ENCODE data around the gene NAP1L5.

DNA sequence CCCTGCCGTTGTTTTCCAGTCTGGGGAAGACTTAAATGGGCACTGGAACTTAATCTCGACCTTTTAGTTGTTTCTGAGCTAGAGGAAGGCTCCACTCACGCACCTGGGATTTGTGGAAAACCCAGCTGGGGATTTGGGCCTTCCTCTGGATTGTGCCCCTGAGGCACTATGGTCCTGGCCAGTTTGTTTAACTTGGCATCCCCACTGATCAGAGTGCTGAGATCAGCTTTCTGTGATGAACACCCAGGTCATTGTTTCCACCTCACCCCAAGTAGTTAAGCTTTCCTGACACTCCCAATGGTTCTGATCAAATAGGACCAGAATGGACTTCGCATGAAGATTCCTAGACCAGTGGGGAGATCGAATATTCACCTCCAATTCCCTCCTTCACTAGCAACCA is 20.5 kb upstream of the NAP1L5 start:
- no peak for TF ChIP-seq POLR2A (IDR thresholded peaks at IDR 0.05)
- TF ChIP-seq, protein P1, sequence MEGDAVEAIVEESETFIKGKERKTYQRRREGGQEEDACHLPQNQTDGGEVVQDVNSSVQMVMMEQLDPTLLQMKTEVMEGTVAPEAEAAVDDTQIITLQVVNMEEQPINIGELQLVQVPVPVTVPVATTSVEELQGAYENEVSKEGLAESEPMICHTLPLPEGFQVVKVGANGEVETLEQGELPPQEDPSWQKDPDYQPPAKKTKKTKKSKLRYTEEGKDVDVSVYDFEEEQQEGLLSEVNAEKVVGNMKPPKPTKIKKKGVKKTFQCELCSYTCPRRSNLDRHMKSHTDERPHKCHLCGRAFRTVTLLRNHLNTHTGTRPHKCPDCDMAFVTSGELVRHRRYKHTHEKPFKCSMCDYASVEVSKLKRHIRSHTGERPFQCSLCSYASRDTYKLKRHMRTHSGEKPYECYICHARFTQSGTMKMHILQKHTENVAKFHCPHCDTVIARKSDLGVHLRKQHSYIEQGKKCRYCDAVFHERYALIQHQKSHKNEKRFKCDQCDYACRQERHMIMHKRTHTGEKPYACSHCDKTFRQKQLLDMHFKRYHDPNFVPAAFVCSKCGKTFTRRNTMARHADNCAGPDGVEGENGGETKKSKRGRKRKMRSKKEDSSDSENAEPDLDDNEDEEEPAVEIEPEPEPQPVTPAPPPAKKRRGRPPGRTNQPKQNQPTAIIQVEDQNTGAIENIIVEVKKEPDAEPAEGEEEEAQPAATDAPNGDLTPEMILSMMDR (IDR thresholded peaks at IDR 0.05 in 4 of 5, conservative IDR thresholded peaks at IDR 0.05 in 1 of 5), result no peak
